Sigmoid colon (tissue), 3 donors: ENCODE data around the gene AK5.

ENCODE experiments used
- POLR2A ChIP-seq, 2 donors: fragments of 450-650 bp; IDR thresholded peaks; one replicate each; pipeline ENCODE4 v1.6.1; 2016; ENCODE audit warnings: antibody characterized with exemption in 2 of 2, mild to moderate bottlenecking in 2 of 2, moderate library complexity in 2 of 2
- TF ChIP-seq, protein P1 (sequence below), 4 experiments: fragments of 450-650 bp in 3 of 4; fragments of 200-600 bp in 1 of 4; IDR thresholded peaks; one replicate each; pipeline ENCODE4 v1.5.1; 2016 to 2019; ENCODE audit warnings: antibody characterized with exemption in 4 of 4, mild to moderate bottlenecking in 3 of 4, moderate library complexity in 2 of 4

DNA sequence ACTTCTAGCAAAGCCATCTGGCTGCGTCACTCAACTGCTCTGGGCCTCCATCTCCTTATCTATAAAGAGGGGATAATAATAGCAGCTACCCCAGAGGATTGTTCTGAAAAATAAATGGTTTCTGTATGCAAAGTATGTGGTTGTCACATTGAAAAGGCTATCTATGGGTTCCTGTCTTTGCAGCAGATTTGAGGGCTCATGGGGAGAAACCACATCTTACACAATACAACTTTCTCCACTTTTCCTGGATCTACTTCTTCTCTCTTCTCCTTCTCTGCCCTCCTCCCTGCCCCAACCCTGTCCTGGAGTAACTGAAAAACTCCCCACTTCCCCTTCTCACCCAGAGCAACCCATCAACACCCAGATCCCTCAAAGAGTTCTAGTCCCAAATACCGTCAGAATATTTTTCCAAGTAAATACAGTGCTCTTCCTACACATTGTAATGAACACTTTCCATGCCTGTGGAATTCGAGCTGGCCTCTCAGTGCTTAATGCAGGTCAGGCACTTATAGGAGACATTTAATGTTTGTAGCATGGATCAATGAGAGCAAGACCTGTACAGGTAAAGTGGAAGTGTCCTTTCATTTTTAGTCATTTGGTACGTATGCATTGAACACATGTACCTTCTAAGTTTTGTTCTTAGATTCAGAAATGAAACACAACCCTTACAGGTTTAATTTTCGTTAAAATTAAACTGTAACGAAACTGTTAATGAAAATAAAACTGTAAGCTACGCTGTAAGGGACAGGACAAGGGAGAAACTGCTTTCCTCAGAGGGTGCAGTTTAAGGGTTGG lies 131.9 kb downstream of the AK5 start:
- no peak for TF ChIP-seq POLR2A (IDR thresholded peaks at IDR 0.05)
- TF ChIP-seq, protein P1, sequence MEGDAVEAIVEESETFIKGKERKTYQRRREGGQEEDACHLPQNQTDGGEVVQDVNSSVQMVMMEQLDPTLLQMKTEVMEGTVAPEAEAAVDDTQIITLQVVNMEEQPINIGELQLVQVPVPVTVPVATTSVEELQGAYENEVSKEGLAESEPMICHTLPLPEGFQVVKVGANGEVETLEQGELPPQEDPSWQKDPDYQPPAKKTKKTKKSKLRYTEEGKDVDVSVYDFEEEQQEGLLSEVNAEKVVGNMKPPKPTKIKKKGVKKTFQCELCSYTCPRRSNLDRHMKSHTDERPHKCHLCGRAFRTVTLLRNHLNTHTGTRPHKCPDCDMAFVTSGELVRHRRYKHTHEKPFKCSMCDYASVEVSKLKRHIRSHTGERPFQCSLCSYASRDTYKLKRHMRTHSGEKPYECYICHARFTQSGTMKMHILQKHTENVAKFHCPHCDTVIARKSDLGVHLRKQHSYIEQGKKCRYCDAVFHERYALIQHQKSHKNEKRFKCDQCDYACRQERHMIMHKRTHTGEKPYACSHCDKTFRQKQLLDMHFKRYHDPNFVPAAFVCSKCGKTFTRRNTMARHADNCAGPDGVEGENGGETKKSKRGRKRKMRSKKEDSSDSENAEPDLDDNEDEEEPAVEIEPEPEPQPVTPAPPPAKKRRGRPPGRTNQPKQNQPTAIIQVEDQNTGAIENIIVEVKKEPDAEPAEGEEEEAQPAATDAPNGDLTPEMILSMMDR (IDR thresholded peaks at IDR 0.05): no peak
